Measurements from ENCODE around the gene HLA-E. TPM values are rescaled to one million over a fixed set of nuclear protein-coding genes. Genes with fewer than 3 reads are reported as not detected.
A peak's percentile ranks its signal among the peaks of the same experiment; 100 is the strongest.

The HLA-E gene
- total and polyA plus RNA-seq, 2 of the 13 experiments (the other 11 are each of a cell fraction or from before 2014, with no cell fraction given) = 45.2 to 90.4 TPM

DNA sequence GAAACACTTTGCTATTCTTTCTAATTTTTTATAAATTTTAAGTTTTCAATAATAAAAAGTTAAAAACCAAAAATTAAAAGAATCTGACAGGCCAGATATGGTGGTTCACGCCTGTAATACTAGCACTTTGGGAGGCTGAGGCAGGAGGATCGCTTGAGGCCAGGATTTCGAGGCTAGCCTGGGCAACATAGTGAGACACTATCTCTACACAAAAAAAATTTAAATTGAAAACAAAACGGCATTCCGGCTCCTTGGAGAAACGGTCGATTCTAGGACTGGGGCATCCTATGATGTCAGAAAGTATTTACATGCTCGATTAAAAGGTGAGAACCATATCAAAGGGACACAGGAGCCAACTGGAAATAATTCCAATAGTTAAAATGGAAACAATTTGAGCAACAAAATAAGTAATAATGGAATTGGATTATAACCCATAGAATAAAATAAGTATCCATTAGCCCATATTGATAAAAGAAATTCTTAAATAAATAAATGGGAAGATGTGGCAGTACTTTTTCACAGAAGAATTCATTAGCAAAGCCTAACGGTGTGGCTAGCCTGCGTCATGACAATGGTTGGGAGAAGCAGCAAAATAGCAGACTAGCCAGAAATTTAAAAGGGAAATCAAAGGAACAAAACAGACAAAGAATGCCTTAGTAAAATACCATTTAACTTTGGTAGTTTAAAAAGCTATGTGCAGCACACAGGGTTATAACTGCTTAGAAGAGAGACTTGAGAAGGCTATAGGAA, 21.3 kb downstream of the HLA-E start:
- Histone ChIP-seq H3K27ac (ENCODE audit: extremely low read length, insufficient read depth, low read length) (no peak overlapping the region), H2AFZ (ENCODE audit: low read length) (peak overlapping the region; percentile 32), H3K9me3 (ENCODE audit: low read length) (no peaks in the 10 kb centered on the region), H3K4me3 (replicated peaks in 1 of 3; ENCODE audit: insufficient read depth in 1 of 3, low read depth in 2 of 3, low read length in 3 of 3) (no peak overlapping the region), H3K4me2 (ENCODE audit: low read depth, low read length) (peak overlapping the region; percentile 28; the same call in 1 of the 2 replicates), H3K4me1 (ENCODE audit: insufficient read depth, low read length) (peaks cover 6% of the 10 kb centered on the region), H3K27me3 (ENCODE audit: control insufficient read depth in 1 of 2, insufficient read depth in 2 of 2, low read length in 2 of 2) (no peaks in the 10 kb centered on the region), H3K36me3 (replicated peaks in 1 of 2; ENCODE audit: control insufficient read depth in 1 of 2, insufficient read depth in 2 of 2, low read length in 2 of 2) (no peaks in the 10 kb centered on the region), H3K9ac (ENCODE audit: insufficient read depth, low read depth, low read length) (no peak overlapping the region; the same call in 1 of the 2 replicates), H4K20me1 (ENCODE audit: insufficient read depth, low read length) (no peaks in the 10 kb centered on the region), H3K79me2 (ENCODE audit: insufficient read depth, low read length) (no peaks in the 10 kb centered on the region)
- CTCF ChIA-PET (ENCODE audit: low intra/inter-chr PET ratio, low total read pairs) = no interaction called here
- intact Hi-C loops (cut with micrococcal nuclease; ENCODE audit: unreplicated experiment) = no loop called here
- DNase-seq (ENCODE audit: low spot score) (no peak), ATAC-seq (no peak), FAIRE-seq (no peak)
- TF ChIP-seq, protein P1, sequence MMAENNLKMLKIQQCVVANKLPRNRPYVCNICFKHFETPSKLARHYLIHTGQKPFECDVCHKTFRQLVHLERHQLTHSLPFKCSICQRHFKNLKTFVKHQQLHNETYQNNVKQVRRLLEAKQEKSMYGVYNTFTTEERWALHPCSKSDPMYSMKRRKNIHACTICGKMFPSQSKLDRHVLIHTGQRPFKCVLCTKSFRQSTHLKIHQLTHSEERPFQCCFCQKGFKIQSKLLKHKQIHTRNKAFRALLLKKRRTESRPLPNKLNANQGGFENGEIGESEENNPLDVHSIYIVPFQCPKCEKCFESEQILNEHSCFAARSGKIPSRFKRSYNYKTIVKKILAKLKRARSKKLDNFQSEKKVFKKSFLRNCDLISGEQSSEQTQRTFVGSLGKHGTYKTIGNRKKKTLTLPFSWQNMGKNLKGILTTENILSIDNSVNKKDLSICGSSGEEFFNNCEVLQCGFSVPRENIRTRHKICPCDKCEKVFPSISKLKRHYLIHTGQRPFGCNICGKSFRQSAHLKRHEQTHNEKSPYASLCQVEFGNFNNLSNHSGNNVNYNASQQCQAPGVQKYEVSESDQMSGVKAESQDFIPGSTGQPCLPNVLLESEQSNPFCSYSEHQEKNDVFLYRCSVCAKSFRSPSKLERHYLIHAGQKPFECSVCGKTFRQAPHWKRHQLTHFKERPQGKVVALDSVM (CRISPR knock-in tag; IDR thresholded peaks at IDR 0.05) = peak; percentile 43
- TF ChIP-seq ZNF678 (CRISPR knock-in tag; IDR thresholded peaks at IDR 0.05) = no peak
- POLR2A ChIA-PET = no interaction called here
- in situ Hi-C loops (cut with HindIII; ENCODE audit: extremely low pct_ligation_motif_present, low pct_unique_long_range_greater_than_20kb) = no loop called here
- no TSS peak for BruUV-seq (replicated peaks)
- WGBS (ENCODE audit: low lambda C conversion rate) = 28% methylated on average over 10 of the region's 10 CpGs

DNA sequence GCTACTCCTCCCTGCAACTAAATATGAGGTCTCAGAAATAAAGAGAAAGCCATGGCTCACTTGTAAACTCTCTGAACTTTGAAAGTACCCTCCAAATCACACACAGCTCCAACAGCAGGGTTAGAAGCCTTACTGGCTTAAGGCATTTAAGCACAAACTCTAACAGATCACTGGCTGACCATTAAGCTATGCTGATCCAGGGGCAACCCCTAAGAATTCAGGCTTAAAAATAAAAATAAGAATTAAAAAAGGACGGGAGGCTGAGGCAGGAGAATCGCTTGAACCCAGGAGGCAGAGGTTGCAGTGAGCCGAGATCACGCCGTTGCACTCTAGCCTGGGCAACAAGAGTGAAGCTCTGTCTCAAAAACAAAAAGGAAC, 21.8 kb downstream of the HLA-E start:
- Histone ChIP-seq H3K36me3 (replicated peaks in 1 of 2; ENCODE audit: control insufficient read depth in 1 of 2, insufficient read depth in 2 of 2, low read length in 2 of 2) (no peaks in the 10 kb centered on the region), H3K9ac (ENCODE audit: insufficient read depth, low read depth, low read length) (no peak overlapping the region; the same call in 1 of the 2 replicates), H4K20me1 (ENCODE audit: insufficient read depth, low read length) (no peaks in the 10 kb centered on the region), H3K27me3 (ENCODE audit: control insufficient read depth in 1 of 2, insufficient read depth in 2 of 2, low read length in 2 of 2) (no peaks in the 10 kb centered on the region), H3K4me3 (replicated peaks in 1 of 3; ENCODE audit: insufficient read depth in 1 of 3, low read depth in 2 of 3, low read length in 3 of 3) (no peak overlapping the region), H3K27ac (ENCODE audit: extremely low read length, insufficient read depth, low read length) (no peak overlapping the region), H3K9me3 (ENCODE audit: low read length) (no peaks in the 10 kb centered on the region), H3K4me1 (ENCODE audit: insufficient read depth, low read length) (peaks cover 10% of the 10 kb centered on the region), H3K79me2 (ENCODE audit: insufficient read depth, low read length) (no peaks in the 10 kb centered on the region), H3K4me2 (ENCODE audit: low read depth, low read length) (peak overlapping the region; percentile 28; the same call in 1 of the 2 replicates), H2AFZ (ENCODE audit: low read length) (peak overlapping the region; percentile 32)
- BruUV-seq (replicated peaks) = no TSS peak
- intact Hi-C loops (cut with micrococcal nuclease; ENCODE audit: unreplicated experiment) = no loop called here
- 28% methylated on average over 5 of the region's 5 CpGs for WGBS (ENCODE audit: low lambda C conversion rate)
- ChIA-PET CTCF (ENCODE audit: low intra/inter-chr PET ratio, low total read pairs) (no interaction called here), POLR2A (no interaction called here)
- FAIRE-seq = no peak
- in situ Hi-C loops (cut with HindIII; ENCODE audit: extremely low pct_ligation_motif_present, low pct_unique_long_range_greater_than_20kb) = no loop called here
- no peak for DNase-seq (ENCODE audit: low spot score)
- no peak for ATAC-seq
- TF ChIP-seq ZNF678 (CRISPR knock-in tag; IDR thresholded peaks at IDR 0.05) = no peak
- TF ChIP-seq, protein P1 (CRISPR knock-in tag; IDR thresholded peaks at IDR 0.05) = peak; percentile 14; the same call in 1 of the 2 replicates
- TF ChIP-seq ZNF644 (CRISPR knock-in tag; IDR thresholded peaks at IDR 0.05; ENCODE audit: low read depth) = no peak
- no peak for TF ChIP-seq ZNF333 (CRISPR knock-in tag; IDR thresholded peaks at IDR 0.05; ENCODE audit: borderline replicate concordance)
- TF ChIP-seq, protein P2, sequence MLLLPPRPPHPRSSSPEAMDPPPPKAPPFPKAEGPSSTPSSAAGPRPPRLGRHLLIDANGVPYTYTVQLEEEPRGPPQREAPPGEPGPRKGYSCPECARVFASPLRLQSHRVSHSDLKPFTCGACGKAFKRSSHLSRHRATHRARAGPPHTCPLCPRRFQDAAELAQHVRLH (CRISPR knock-in tag; IDR thresholded peaks at IDR 0.05; ENCODE audit: borderline replicate concordance, low read depth) = no peak
